ENCODE results near the gene ACAD10. TPM values are rescaled to one million over a fixed set of nuclear protein-coding genes. Genes with fewer than 3 reads are reported as not detected.

Gene ACAD10
- total and polyA plus RNA-seq, 2 of the 13 experiments (the other 11 are each of a cell fraction or from before 2014, with no cell fraction given), result 15.2 to 16.3 TPM

DNA sequence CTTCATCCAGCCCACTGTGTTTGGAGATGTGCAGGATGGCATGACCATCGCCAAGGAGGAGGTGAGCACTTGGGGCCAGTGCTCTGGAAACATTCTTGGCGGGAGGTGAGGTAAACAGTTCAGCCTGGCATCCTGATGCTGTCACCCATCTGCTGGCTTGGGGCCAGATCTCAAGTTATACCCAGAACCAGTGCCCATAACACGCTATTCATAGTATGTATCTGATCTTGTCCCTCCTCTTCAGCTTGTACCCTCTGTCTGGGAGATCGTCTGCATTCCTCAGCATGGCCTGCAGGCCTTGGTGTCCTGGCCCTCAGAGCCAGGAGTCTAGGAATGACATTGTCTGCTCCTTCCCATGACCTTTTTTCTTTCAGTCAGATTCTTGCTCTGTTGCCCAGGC, 112.3 kb downstream of the ACAD10 start (continued):
- TF ChIP-seq, protein P1, sequence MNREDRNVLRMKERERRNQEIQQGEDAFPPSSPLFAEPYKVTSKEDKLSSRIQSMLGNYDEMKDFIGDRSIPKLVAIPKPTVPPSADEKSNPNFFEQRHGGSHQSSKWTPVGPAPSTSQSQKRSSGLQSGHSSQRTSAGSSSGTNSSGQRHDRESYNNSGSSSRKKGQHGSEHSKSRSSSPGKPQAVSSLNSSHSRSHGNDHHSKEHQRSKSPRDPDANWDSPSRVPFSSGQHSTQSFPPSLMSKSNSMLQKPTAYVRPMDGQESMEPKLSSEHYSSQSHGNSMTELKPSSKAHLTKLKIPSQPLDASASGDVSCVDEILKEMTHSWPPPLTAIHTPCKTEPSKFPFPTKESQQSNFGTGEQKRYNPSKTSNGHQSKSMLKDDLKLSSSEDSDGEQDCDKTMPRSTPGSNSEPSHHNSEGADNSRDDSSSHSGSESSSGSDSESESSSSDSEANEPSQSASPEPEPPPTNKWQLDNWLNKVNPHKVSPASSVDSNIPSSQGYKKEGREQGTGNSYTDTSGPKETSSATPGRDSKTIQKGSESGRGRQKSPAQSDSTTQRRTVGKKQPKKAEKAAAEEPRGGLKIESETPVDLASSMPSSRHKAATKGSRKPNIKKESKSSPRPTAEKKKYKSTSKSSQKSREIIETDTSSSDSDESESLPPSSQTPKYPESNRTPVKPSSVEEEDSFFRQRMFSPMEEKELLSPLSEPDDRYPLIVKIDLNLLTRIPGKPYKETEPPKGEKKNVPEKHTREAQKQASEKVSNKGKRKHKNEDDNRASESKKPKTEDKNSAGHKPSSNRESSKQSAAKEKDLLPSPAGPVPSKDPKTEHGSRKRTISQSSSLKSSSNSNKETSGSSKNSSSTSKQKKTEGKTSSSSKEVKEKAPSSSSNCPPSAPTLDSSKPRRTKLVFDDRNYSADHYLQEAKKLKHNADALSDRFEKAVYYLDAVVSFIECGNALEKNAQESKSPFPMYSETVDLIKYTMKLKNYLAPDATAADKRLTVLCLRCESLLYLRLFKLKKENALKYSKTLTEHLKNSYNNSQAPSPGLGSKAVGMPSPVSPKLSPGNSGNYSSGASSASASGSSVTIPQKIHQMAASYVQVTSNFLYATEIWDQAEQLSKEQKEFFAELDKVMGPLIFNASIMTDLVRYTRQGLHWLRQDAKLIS (CRISPR knock-in tag; IDR thresholded peaks at IDR 0.05), result no peak

GRCh38 chr12:111799758-111800157, 113.9 kb downstream of the ACAD10 start:
- no peaks in the 10 kb centered on the region for H3K27me3 ChIP-seq (ENCODE audit: control insufficient read depth in 1 of 2, insufficient read depth in 2 of 2, low read length in 2 of 2)
- no peak for TF ChIP-seq THAP11 (CRISPR knock-in tag; IDR thresholded peaks at IDR 0.05)
- TF ChIP-seq CHD4 (IDR thresholded peaks at IDR 0.05; ENCODE audit: borderline replicate concordance, low read length), result no peak
- TF ChIP-seq TCF7L2 (IDR thresholded peaks at IDR 0.05; ENCODE audit: low read depth, low read length), result no peak
- no peak for TF ChIP-seq CENPX (CRISPR knock-in tag; IDR thresholded peaks at IDR 0.05)
- no peak for TF ChIP-seq ZNF790 (CRISPR knock-in tag; IDR thresholded peaks at IDR 0.05; ENCODE audit: borderline replicate concordance)
- no peak for TF ChIP-seq NR2F1 (CRISPR knock-in tag; IDR thresholded peaks at IDR 0.05)
- no peak for TF ChIP-seq FOXP1 (IDR thresholded peaks at IDR 0.05)
- no peak for TF ChIP-seq FOXP1 (CRISPR knock-in tag; IDR thresholded peaks at IDR 0.05)
- no peak for TF ChIP-seq EEA1 (CRISPR knock-in tag; IDR thresholded peaks at IDR 0.05; ENCODE audit: borderline replicate concordance)
- TF ChIP-seq, protein P2, sequence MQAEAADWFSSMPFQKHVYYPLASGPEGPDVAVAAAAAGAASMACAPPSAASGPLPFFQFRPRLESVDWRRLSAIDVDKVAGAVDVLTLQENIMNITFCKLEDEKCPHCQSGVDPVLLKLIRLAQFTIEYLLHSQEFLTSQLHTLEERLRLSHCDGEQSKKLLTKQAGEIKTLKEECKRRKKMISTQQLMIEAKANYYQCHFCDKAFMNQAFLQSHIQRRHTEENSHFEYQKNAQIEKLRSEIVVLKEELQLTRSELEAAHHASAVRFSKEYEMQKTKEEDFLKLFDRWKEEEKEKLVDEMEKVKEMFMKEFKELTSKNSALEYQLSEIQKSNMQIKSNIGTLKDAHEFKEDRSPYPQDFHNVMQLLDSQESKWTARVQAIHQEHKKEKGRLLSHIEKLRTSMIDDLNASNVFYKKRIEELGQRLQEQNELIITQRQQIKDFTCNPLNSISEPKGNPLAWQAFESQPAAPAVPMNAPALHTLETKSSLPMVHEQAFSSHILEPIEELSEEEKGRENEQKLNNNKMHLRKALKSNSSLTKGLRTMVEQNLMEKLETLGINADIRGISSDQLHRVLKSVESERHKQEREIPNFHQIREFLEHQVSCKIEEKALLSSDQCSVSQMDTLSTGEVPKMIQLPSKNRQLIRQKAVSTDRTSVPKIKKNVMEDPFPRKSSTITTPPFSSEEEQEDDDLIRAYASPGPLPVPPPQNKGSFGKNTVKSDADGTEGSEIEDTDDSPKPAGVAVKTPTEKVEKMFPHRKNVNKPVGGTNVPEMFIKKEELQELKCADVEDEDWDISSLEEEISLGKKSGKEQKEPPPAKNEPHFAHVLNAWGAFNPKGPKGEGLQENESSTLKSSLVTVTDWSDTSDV (CRISPR knock-in tag; IDR thresholded peaks at IDR 0.05), result no peak
- TF ChIP-seq KLF13 (CRISPR knock-in tag; IDR thresholded peaks at IDR 0.05), result no peak
- no peak for TF ChIP-seq HNRNPUL1 (IDR thresholded peaks at IDR 0.05; ENCODE audit: low read depth, low read length)
- TF ChIP-seq ZNF891 (CRISPR knock-in tag; IDR thresholded peaks at IDR 0.05), result no peak
- TF ChIP-seq MBD4 (IDR thresholded peaks at IDR 0.05; ENCODE audit: borderline replicate concordance, low read length), result no peak
- no peak for FAIRE-seq
- BruUV-seq (replicated peaks), result no TSS peak
- in situ Hi-C loops (cut with HindIII; ENCODE audit: extremely low pct_ligation_motif_present, low pct_unique_long_range_greater_than_20kb), result no loop called here
- H3K27ac ChIP-seq (ENCODE audit: extremely low read length, insufficient read depth, low read length), result no peak overlapping the region
- no peak for DNase-seq (ENCODE audit: low spot score)
- H3K9me3 ChIP-seq (ENCODE audit: low read length), result no peaks in the 10 kb centered on the region
- ChIA-PET CTCF (ENCODE audit: low intra/inter-chr PET ratio, low total read pairs) (no interaction called here), POLR2A (no interaction called here)
- intact Hi-C loops (cut with micrococcal nuclease; ENCODE audit: unreplicated experiment), result no loop called here
- 95% methylated on average over 7 of the region's 9 CpGs for WGBS (ENCODE audit: low lambda C conversion rate)
- no peak for ATAC-seq
- no peak overlapping the region for H2AFZ ChIP-seq (ENCODE audit: low read length)
- peaks cover 14 to 47% of the 10 kb centered on the region in 2 experiments for H3K36me3 ChIP-seq (replicated peaks in 1 of 2; ENCODE audit: control insufficient read depth in 1 of 2, insufficient read depth in 2 of 2, low read length in 2 of 2)
- H3K4me1 ChIP-seq (ENCODE audit: insufficient read depth, low read length), result no peaks in the 10 kb centered on the region
- H3K4me3 ChIP-seq (replicated peaks in 1 of 3; ENCODE audit: insufficient read depth in 1 of 3, low read depth in 2 of 3, low read length in 3 of 3), result no peak overlapping the region
- H3K4me2 ChIP-seq (ENCODE audit: low read depth, low read length), result no peak overlapping the region
- no peak overlapping the region for H3K9ac ChIP-seq (ENCODE audit: insufficient read depth, low read depth, low read length)
- H4K20me1 ChIP-seq (ENCODE audit: insufficient read depth, low read length), result no peaks in the 10 kb centered on the region
- no peaks in the 10 kb centered on the region for H3K79me2 ChIP-seq (ENCODE audit: insufficient read depth, low read length)

Measured in HepG2 (cell line).